ENCODE measurements around the gene UBL4B. TPM values are rescaled to one million over a fixed set of nuclear protein-coding genes. Genes with fewer than 3 reads are reported as not detected.
"Not testable (repeated sequence)": the region's sequence is repeated elsewhere in the genome, so short reads cannot be mapped to it uniquely, and the experiment has no call there.

UBL4B gene, protein sequence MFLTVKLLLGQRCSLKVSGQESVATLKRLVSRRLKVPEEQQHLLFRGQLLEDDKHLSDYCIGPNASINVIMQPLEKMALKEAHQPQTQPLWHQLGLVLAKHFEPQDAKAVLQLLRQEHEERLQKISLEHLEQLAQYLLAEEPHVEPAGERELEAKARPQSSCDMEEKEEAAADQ
- total RNA-seq = not detected

DNA sequence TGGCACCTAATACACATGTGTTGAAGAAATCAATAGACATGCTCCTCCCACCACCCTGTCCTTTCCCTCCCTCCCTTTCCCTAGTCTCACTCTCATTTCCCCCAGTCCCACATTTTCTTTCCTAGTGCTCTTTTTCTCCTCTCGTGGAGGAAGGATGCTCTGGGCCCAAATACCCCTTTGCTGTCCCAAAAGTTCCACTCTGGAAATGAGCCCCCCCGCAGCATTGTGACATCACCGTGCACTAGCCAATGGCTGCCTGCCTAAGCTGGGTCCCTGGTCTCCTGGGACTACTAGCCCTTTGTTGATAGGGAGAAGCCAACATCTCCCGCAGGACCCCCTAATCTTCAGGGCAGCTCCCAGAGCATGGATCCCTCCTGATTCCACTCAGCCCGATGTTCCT is at the start of gene UBL4B:
TSS of gene UBL4B (plus strand) at position 301 of the 400 bp plus-strand sequence. CDS start at position 393, 92 bp downstream.
- no peak for DNase-seq (ENCODE audit: low read depth in 2 of 3, low spot score in 2 of 3)

DNA sequence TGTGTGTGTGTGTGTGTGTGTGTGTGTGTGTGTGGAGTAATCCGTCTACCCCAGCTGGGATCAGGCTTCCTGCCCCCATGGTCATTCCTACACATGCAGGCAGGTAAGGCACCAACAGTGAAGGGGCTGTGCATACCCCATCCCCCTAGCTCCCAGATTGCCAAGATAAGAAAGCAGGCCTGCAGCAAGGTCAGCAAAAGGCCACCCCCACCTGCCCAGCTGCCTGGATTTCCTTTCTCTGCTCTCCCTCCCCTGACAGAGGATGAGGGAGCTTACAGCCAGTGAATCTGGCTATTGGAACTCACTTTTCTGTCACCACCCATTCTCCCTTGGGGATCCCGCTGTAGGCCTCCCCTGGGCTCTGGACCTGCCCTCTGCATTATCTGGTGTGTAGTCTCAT is 49.6 kb upstream of the UBL4B start:
- DNase-seq (ENCODE audit: low read depth in 2 of 3, low spot score in 2 of 3) = no peak

DNA sequence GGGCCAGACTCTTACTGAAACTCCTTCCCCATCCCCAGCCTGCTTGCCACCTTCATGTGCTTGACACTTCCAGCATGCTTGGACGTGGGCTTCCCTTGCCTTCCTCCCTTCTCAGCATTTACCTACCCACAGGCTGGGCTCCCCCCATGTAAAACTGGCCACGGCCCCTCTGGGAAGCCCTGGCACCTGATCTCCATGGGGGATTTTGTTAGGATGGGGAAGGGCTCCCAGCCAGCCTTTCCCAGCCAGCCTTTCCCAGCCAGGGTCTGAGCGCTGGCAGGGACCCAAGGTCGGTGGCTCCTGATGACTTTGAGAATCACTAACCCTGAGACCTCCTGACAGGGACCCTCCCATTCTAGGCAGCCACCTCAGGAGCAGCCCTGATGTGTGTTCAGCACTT is 48.5 kb upstream of the UBL4B start:
- DNase-seq (ENCODE audit: low read depth in 2 of 3, low spot score in 2 of 3) = no peak

DNA sequence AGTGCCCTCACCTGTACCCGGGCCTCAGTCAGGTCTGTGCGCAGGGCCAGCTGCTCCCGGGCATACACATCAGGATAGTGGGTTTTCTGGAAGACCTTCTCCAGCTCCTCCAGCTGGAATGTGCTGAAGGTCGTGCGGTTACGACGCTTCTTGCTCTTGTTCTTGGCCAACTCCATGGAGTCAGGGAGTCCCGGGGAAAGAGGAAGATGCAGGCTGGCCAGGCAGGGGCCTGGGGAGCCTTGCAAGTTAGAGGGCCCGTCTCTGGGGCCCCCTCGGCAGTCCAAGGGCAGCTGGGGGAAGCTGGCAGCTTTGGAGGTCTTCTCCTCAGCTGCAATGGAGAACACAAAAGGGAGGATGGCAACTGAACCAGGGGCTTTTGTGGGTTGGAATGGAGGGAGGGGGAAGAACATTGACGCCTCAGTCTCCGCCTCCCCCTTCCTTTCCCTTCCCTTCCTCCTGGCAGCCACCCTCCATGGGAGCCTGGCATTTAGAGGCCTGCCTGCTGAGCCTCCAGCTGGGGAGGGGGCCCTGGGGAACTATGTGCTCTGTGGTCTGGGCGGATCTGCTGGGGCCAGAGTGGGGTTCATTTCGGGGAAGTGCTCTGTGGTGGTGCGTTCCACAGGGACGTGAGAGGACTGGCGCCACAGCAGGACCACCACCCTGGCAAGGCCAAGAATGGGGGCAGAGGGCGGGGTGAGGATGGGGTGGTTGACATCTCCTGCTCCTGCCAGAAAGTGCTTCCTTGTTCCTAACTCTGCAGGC is 47.5 kb upstream of the UBL4B start:
- DNase-seq (ENCODE audit: low read depth in 2 of 3, low spot score in 2 of 3) = no peak

DNA sequence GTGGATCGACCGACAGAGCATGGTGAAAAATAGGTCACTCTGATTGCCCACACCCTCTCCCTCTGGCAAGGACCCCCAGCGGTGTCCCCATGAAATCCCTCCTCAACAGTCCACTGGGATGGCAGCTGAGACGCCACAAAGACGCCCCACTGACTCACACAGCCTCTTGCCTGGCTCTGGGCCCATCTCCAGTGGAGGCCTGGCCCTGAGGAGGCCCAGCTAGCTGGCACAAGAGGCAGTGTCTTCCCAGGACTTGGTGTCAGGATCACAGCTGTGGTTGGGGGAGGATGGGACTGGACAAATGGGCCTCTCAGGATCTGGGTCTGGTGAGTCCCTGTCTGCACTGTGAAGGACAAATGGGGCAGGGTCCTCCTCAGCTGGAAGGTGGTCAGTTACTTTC is 46.4 kb upstream of the UBL4B start:
- DNase-seq (ENCODE audit: low read depth in 2 of 3, low spot score in 2 of 3) = no peak

DNA sequence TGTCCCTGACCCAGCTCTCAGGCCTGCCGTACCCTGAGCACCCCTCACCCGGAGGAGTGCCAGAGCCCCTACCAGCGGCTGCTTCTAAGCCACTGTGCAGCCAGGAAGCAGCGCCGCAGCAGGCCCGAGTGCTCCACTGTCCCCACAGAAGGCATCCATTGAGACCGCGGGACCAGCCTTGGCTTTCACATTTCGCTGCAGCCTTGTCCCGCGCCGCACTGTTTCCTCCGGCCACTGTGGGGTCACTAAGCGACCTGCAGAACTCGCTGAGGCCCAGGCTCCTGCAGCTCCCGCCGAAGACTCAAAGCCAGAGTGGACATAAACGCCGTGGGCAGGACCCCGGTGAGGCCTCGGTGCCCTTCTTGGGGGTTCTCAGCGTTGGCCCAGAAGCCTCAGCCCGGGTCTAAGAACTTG is 44.8 kb upstream of the UBL4B start:
- no peak for DNase-seq (ENCODE audit: low read depth in 2 of 3, low spot score in 2 of 3)

DNA sequence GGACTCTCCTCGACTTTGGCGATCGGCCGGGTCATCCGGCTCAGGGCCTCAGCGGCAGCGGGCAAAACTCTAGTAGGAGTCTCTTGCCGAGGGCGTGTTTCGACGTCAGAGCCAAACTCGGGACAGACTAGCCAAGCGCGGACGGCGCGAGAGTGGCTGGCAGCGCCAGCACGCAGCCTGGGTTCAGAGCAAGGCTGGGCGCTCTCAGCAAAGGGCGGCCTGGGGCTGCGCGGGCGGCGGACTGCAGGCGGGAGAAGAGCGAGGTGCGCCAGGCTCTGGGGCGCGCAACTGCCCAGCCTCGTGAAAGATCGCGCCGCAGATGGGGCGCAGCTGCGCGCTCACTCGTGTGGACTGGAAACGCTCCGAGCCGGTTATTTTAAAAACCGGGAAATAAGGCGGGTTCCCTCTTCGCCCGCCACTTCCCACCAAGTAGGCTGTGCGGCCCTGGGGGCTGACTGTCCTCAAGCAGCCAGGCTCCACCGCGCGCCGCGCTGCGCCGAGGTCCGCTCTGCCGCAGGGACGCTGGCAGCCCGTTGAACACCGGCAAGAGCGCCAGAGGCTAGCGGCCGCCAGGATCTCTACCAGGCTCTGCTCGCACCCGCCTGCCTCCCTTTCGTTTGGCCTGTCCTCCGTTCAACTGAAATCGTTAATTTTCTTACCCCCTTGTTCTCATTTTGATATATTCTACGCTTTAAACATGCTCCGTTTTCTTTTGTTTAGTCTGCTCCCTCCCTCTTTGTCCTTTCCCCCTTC is 44.2 kb upstream of the UBL4B start:
- peak in 1 of 3 donors; percentile 46 for DNase-seq (ENCODE audit: low read depth in 2 of 3, low spot score in 2 of 3)

DNA sequence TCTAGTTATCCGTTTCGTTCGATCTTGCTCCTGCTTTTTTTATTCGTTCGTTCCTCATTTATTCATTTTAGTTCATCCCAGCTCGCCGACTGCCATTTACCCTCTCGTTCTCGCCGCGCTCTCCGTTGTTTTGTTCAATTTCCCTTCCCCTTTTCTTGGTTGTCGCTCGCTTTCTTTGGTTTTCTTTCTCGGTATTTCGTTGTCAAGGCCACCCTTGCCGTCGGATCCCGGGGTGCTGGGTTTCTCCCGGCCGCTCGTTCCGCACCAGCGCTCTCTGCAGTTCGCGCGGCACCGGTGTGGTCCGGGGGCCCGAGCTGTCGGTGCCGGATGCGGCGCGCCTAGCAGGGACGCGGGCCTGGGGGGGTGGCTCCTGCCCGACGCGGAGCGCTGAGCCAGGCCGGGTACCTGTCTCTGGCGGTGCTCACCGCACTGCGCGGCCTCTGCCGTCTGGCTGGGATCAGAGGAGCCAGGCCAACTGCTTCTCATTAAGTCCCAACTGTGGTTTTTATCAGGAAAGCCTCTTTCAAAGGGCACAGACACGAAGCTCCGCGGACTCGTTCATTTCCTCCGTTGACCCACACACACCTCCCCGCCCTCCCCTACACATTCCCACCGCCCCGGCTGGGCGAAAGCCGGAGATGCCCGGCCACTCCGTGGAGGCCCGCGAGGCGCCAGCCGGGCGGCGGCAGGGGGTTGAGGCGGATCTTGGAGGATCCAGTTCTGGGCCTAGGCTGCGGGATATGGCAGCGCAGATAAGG is 43.4 kb upstream of the UBL4B start:
- peak in 2 of 3 donors; percentile 41 to 61 for DNase-seq (ENCODE audit: low read depth in 2 of 3, low spot score in 2 of 3)

DNA sequence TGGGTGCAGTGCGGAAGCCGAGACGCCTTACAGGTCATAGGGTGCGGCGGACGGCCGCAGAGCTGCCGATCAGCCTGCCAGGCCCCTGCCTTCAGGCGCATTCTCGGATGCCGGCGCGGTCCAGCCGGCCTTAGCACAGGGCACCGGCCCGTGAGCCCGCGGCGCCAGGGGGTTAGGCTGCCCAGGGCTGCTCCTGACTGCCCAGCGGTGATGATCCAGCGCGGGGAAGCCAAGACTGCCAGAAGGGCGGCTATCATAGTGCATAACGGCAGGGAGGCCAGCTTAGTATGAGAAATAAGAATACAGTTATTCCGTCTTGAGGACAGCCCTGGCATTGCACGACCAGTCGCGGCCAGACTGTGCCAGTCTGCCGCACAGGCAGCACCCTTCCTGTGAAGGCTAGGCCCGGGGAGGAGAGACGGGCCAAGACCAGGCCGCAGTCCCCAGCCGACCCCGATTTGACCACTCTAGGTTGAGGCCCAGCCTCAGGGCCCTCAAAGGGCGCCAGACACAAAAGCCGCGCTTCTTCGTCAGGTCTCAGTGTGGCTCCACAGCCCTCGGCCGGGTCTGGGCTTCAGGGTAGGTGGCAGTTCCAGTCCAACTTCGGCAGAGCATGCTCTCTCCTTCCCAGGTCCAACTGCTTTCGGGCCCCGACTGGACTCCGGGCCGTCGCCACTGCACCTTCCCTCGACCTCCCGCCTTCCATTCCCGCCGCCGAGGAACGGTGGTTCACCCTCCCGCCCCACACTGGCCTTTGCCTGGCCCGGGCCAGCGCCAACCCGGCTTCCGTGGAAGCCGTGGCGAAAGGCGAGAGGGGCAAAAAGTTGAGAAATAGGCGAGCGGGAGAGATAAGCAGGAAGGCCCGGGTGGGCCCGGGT is 42.6 kb upstream of the UBL4B start:
- DNase-seq (ENCODE audit: low read depth in 2 of 3, low spot score in 2 of 3) = peak in 1 of 3 donors; percentile 52

DNA sequence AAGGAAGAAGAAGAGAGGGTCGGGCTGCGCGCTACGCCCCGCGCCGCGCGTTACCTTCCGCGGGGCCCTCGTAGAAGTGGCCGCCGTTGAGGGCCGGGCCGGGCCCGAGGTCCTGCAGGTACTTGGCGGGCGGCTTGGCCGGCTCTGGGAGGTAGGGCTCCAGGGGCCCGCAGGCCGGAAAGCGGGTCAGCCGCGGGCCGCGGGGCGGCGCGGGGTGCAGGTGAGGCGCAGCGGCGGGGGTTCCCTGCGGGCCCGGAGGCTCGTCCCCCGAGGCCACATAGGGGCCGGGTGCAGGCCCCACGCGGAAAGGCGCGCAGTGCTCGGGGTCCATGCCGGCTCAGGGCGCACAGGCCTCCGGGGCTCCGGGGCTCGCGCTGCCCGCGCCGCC is 42.0 kb upstream of the UBL4B start:
- no peak for DNase-seq (ENCODE audit: low read depth in 2 of 3, low spot score in 2 of 3)

DNA sequence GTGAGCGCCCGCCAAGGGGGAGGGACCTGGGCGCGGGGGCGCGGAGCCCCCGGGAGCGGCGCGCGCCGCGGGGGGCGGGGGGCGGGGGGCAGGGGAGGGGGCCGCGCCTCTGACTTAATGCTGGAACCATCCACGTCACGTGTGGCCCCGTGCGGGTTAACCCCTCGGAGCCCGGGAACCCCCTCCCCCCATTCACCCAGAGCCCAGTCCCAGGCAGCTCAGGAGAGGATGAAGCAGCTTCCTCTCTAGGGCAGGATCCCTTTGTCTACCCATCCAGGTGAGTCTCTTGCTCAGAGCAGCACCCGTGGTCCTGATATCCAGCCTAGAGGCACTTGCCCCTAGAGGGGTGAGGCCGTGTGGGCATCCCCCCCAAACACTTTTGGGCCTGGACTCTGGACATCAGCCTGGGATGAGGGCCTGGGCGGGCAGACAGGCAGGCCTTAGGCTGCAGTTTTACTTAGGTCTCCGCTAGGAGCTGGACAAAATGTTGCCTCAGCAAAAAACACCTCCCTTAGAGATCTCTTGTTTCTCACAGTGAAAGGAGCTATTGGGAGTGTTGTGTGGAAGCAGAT is 41.5 kb upstream of the UBL4B start, which contains the start of gene ALX3:
TSS of gene ALX3 (minus strand) at position 2 of the 572 bp plus-strand sequence. CDS start 60 bp downstream, outside the sequence.
- no peak for DNase-seq (ENCODE audit: low read depth in 2 of 3, low spot score in 2 of 3)

DNA sequence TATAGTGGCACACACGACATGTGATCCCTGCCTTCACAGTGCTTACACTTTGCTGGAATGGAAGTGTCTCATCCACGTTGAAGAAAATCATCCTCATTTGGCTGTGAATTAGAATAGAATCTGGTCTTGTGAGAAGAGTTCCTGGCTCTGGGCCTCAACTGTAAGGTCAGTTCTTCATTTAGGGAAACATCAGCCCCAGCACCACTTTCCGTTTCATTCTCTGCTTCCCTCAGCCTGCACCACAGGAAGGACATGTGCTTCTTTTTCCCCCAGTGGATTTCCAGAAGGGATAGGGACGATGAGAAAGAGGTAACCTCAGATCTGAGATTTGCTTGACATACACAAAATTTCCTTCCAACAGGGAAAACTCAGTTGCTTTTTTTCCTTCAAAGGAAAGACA is 38.1 kb upstream of the UBL4B start:
- no peak for DNase-seq (ENCODE audit: low read depth in 2 of 3, low spot score in 2 of 3)

DNA sequence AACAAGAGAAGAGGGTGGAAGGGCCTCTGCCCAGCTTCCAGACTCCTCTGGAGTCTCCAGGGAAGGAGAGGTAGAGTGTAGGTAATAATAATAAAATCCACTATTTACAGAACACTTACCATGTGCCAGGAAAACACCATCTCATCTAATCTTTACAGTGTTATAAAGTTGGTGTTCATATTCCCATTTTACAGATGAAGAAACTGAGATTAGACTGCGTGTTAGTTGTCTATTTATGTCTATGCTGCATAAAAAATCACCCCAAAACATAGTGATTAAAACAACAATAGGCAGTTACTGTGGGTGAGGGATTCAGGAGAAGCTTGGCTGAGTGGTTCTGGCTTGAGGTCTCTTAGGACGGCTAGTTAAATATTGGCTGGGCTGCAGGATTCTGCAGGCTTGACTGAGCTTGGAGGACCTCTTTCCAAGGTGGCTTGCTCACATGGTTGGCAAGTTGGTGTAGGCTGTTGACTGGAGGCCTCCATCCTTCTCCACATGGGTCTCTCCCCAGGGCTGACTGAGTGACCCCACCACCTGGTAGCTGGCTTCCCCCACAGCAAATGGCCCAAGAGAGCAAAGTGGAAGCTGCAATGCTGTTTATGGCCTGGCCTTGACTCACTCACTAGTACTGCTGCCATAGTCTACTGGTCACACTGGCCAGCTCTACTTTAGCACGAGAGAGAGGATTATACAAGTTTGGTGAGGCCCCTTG is 35.3 kb upstream of the UBL4B start:
- no peak for DNase-seq (ENCODE audit: low read depth in 2 of 3, low spot score in 2 of 3)

DNA sequence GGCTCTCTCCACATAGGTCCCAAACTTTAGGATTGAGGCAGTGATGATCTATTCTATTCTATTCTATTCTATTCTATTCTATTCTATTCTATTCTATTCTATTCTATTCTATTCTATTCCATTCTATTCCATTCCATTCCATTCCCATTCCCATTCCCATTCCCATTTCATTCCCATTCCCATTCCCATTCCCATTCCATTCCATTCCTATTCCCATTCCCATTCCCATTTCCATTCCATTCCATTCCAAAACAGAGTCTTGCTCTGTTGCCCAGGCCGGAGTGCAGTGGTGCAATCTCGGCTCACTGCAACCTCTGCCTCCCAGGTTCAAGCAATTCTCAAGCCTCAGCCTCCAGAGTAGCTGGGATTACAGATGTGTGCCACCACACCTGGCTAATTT is 32.2 kb upstream of the UBL4B start:
- DNase-seq (ENCODE audit: low read depth in 2 of 3, low spot score in 2 of 3) = not testable (repeated sequence)

DNA sequence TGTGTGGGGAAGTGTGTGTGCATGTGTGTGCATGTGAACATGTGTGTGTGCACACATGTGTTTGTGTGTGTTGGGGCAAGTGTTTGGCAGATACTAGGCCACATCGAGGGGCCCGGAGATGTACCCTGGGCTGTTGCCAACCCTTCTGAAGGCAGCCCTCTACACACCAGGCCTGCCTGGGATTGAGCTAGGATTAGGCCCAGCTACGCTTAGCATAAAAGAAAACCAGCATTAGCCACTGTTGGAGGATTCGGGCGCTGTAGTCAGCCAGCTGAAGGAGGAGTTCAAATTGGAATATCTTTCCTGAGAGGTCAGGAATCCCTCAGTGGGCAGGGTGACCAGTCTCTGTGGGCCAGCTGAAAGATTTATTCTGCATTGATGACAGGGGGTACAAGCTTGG is 31.2 kb upstream of the UBL4B start:
- DNase-seq (ENCODE audit: low read depth in 2 of 3, low spot score in 2 of 3) = no peak

DNA sequence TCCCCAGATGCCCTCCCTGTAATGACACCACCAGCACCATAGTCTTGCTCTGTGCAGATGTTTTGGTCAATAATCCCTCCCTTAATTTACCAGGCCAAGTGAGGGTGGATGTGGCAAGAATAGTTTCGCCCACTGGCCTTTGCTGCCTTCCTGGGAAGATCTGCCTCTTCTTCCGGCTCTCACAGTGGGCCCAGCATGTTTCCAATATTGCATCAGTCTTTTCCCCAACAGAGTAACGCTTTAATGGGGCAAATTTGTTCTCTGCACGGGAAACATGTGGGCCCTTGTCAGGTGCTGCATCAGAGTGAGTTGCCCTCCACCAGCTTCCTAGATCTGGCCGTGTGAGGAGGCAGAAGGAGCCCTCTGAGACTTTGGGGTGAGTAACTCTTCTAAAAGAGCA is 29.8 kb upstream of the UBL4B start:
- no peak for DNase-seq (ENCODE audit: low read depth in 2 of 3, low spot score in 2 of 3)

DNA sequence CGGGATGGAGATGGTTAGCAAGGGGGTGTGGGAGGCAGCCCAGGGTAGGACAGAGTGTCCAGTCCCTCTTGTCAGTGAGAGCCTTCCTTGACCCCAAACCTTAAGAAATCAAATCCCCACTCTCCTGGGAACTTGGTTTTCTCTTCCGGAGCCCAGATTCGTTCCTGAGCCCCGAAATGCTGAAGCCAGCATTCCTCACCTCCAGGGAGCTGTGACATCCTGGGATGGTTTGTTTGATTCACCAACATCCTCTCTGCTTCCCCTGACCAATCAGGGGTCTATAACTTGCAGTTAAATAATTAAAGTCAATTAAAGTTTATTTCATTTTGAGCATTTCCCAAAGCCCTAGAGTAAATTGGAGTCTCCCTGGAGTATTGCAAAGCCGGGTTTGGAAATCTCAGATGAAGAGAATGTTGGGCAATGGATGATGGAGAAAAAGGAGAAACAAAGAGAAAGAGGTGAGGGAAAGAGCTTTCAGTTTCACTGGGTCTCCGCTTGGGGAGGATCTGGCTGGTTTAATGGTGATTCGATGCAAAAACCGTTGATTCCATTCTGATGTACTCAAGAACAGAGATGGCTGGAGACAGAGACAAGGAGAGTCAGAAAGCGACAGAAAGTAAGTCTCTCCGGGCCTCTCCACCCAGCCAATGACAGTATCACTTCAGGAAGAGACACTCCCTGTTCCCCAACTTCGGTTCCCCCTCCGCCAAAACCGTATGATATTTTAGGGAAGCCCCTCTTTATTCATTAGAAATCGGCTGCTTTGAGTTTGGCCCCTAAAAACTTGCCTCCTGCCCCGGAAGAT is 29.0 kb upstream of the UBL4B start:
- DNase-seq (ENCODE audit: low read depth in 2 of 3, low spot score in 2 of 3) = peak in 1 of 3 donors; percentile 46

DNA sequence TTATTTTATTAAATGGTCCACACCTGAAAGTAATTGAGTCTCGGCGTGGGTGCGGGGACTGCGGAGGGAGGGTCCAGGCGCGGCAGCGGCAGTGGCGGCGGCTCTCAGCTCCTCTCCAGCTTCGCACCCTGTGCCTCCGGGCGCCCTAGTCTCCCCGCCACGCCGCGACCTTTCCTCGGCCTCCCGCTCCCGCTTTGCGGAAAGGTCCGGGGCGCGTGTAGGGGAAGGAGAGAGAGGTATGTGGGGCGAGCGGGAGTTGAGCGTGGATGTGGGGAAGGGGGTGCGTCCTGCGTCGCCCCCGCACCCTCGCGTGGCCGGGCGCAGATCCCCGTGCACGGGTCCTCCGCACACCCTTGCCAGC is 28.4 kb upstream of the UBL4B start:
- DNase-seq (ENCODE audit: low read depth in 2 of 3, low spot score in 2 of 3) = no peak
